Karpas-422 (cell line): ENCODE results near the gene INPP5A. TPM values are rescaled to one million over a fixed set of nuclear protein-coding genes. Genes with fewer than 3 reads are reported as not detected.
"Not testable (repeated sequence)": the region's sequence is repeated elsewhere in the genome, so short reads cannot be mapped to it uniquely, and the experiment has no call there.

Experiments
- DNase-seq: peaks from one replicate; pipeline ENCODE4 v3.0.0-alpha.2; 2015
- H2AFZ ChIP-seq: fragments of 200-600 bp; sonication (generic); 2 replicates; pipeline ENCODE4 v1.6.1; 2014; ENCODE audit warnings: antibody characterized with exemption, low read length, mixed read lengths
- H3K27ac ChIP-seq: fragments of 200-600 bp; sonication (generic); 2 replicates; pipeline ENCODE4 v1.5.1; 2014; ENCODE audit warnings: mild to moderate bottlenecking, low read length, moderate library complexity
- H3K27me3 ChIP-seq: fragments of 200-600 bp; sonication (generic); 2 replicates; pipeline ENCODE4 v1.6.1; 2014; ENCODE audit warnings: low read length, mixed read lengths
- H3K36me3 ChIP-seq: fragments of 200-600 bp; sonication (generic); 2 replicates; pipeline ENCODE4 v1.6.1; 2014; ENCODE audit warnings: low read length, mixed read lengths; ENCODE audit not compliant: insufficient read depth
- H3K4me1 ChIP-seq: fragments of 200-600 bp; sonication (generic); 2 replicates; pipeline ENCODE4 v1.6.1; 2014; ENCODE audit warnings: mild to moderate bottlenecking, low read length, mixed read lengths
- H3K4me2 ChIP-seq: fragments of 200-600 bp; sonication (generic); 2 replicates; pipeline ENCODE4 v1.6.1; 2014; ENCODE audit warnings: low read length, low read depth, mild to moderate bottlenecking; ENCODE audit not compliant: poor library complexity, severe bottlenecking
- H3K4me3 ChIP-seq: fragments of 200-600 bp; sonication (generic); 2 replicates; pipeline ENCODE4 v1.5.1; 2014; ENCODE audit warnings: mild to moderate bottlenecking, antibody characterized with exemption, low read length, mixed read lengths
- H3K79me2 ChIP-seq: fragments of 200-600 bp; sonication (generic); 2 replicates; pipeline ENCODE4 v1.6.1; 2014; ENCODE audit warnings: mild to moderate bottlenecking, low read length, mixed read lengths
- H3K9ac ChIP-seq: fragments of 200-600 bp; sonication (generic); 2 replicates; pipeline ENCODE4 v1.6.0; 2014; ENCODE audit warnings: low read length
- H3K9me2 ChIP-seq: fragments of 200-600 bp; sonication (generic), shearing (Covaris generic); replicated peaks from 2 replicates; pipeline ENCODE4 v1.6.0; 2014; ENCODE audit warnings: mild to moderate bottlenecking, low read length, moderate library complexity; ENCODE audit not compliant: insufficient read depth
- H3K9me3 ChIP-seq: fragments of 300-700, 200-600 bp; sonication (generic); 2 replicates; pipeline ENCODE4 v1.6.1; 2014; ENCODE audit warnings: low read length, mixed read lengths
- H4K20me1 ChIP-seq: fragments of 200-600 bp; sonication (generic); 2 replicates; pipeline ENCODE4 v1.6.1; 2014; ENCODE audit warnings: mild to moderate bottlenecking, antibody characterized with exemption, low read length, low read depth; ENCODE audit not compliant: insufficient read depth
- total RNA-seq: library from RNA; depleted of rRNA; stranded (reverse); fragments of >200 nt; shearing (Covaris generic); gene quantifications from 2 replicates; pipeline ENCODE4 v1.2.3, GENCODE V29; 2014; ENCODE audit warnings: low replicate concordance

INPP5A gene
- total RNA-seq, 1 experiment from 2014 or later: 9.1 TPM

- Histone ChIP-seq H3K9me3 (no peaks in the 10 kb centered on the region), H3K79me2 (no peaks in the 10 kb centered on the region), H3K9me2 (no peaks in the 10 kb centered on the region), H2AFZ (no peak overlapping the region), H3K4me1 (peaks cover 38% of the 10 kb centered on the region), H3K36me3 (no peaks in the 10 kb centered on the region; the same call in 1 of the 2 replicates), H3K4me3 (no peak overlapping the region), H3K27me3 (no peaks in the 10 kb centered on the region), H3K9ac (no peak overlapping the region), H3K27ac (no peak overlapping the region), H3K4me2 (no peak overlapping the region), H4K20me1 (no peaks in the 10 kb centered on the region)
- no peak for DNase-seq
Observed at GRCh38 chr10:132500781-132501415, 36.7 kb upstream of the INPP5A start.

DNA sequence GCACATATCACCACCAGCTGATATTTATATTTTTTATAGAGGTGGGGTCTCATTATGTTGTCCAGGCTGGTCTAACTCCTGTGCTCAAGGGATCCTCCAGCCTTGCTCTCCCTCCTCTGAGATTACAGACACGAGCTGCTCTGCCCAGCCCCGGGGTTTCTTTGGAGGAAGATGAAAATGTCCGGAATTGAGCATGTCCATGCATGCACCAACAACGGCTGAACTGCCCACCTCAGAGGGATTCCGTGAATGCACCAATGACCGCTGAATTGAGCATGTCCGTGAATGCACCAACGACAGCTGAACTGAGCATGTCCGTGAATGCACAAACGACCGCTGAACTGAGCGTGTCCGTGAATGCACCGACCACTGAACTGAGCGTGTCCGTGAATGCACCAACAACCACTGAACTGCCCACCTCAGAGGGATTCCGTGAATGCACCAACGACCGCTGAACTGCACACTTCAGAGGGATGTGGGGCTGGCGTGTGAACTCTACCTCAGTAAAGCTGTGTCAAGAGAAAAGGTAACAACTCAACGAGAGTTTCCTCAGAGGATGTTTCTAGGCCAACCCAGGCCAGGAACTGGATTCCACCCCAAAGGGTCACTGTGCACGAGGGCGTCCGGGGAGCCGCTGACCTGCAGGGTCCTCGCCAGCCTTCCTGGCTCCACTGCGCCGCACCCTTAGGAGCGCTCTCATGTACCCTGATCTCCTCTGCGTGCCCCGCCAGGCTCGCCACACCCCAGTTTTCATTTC, 34.9 kb upstream of the INPP5A start:
- Histone ChIP-seq H3K27me3 (no peaks in the 10 kb centered on the region), H2AFZ (no peak overlapping the region), H3K79me2 (no peaks in the 10 kb centered on the region), H3K9ac (no peak overlapping the region), H3K9me3 (no peaks in the 10 kb centered on the region), H3K9me2 (no peaks in the 10 kb centered on the region), H4K20me1 (no peaks in the 10 kb centered on the region), H3K4me3 (no peak overlapping the region), H3K36me3 (no peaks in the 10 kb centered on the region; the same call in 1 of the 2 replicates), H3K27ac (no peak overlapping the region), H3K4me1 (peaks cover 24% of the 10 kb centered on the region), H3K4me2 (no peak overlapping the region)
- DNase-seq: no peak

- H2AFZ ChIP-seq: no peak overlapping the region
- no peaks in the 10 kb centered on the region for H3K79me2 ChIP-seq
- no peak overlapping the region for H3K9ac ChIP-seq
- no peaks in the 10 kb centered on the region for H4K20me1 ChIP-seq
- H3K27me3 ChIP-seq: no peaks in the 10 kb centered on the region
- H3K4me2 ChIP-seq: no peak overlapping the region
- DNase-seq: no peak
- no peaks in the 10 kb centered on the region; the same call in 1 of the 2 replicates for H3K36me3 ChIP-seq
- no peak overlapping the region for H3K27ac ChIP-seq
- no peaks in the 10 kb centered on the region for H3K9me3 ChIP-seq
- H3K9me2 ChIP-seq: no peaks in the 10 kb centered on the region
- H3K4me3 ChIP-seq: no peak overlapping the region
- peaks cover 15% of the 10 kb centered on the region for H3K4me1 ChIP-seq
Observed at GRCh38 chr10:132503581-132504421, 33.8 kb upstream of the INPP5A start.

DNA sequence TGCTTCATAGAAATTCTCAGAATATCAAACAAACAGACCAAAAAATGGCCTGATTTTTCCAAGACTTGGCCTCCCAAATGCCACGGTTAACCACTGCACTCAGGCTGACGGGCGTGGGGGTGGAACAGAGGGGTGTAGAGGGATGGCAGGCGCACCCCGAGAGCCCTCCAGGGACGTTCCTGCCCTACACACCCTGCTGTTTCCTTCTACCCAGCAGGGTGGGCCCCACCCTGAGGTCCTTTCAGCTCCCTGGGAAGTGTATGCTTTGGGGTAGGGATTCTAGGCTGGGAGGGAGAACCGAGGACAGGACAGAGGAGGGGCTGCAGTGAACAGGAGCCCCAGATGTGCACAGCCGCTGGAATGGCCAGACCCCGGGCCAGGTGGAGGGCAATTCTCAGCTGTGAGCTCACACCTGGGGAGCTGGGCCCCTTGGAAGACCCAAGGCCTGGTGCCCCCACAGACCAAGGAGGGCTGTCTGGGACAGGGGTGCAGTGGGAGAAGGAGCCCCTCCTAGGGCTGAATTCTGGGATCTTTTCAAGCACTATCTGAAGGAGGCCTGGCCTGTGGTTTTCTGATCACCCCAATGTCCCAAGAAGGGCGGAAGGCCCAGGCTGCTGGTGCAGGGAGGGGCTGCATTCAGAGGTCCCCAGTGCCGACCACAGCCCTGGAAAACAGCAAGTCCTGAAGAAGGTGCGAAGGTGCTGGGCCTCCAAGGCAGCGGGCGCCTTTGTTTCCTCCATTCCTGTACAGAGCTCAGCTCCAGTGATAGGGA, 32.9 kb upstream of the INPP5A start:
- Histone ChIP-seq H3K9me3 (no peaks in the 10 kb centered on the region), H3K27me3 (no peaks in the 10 kb centered on the region), H3K4me3 (no peak overlapping the region), H4K20me1 (no peaks in the 10 kb centered on the region), H3K79me2 (no peaks in the 10 kb centered on the region), H3K36me3 (no peaks in the 10 kb centered on the region; the same call in 1 of the 2 replicates), H3K4me1 (peaks cover 15% of the 10 kb centered on the region), H3K27ac (no peak overlapping the region), H3K9ac (no peak overlapping the region), H3K4me2 (no peak overlapping the region), H3K9me2 (no peaks in the 10 kb centered on the region), H2AFZ (no peak overlapping the region)
- DNase-seq: no peak

GRCh38 chr10:132505546-132505945, 32.0 kb upstream of the INPP5A start:
- not testable (repeated sequence) for H3K79me2 ChIP-seq, H3K9ac ChIP-seq, H3K4me3 ChIP-seq, H3K27ac ChIP-seq, H3K9me2 ChIP-seq, H3K27me3 ChIP-seq, H3K36me3 ChIP-seq, H3K4me2 ChIP-seq, H3K9me3 ChIP-seq, H2AFZ ChIP-seq, H4K20me1 ChIP-seq, DNase-seq
- H3K4me1 ChIP-seq: peaks cover 15% of the 10 kb centered on the region

DNA sequence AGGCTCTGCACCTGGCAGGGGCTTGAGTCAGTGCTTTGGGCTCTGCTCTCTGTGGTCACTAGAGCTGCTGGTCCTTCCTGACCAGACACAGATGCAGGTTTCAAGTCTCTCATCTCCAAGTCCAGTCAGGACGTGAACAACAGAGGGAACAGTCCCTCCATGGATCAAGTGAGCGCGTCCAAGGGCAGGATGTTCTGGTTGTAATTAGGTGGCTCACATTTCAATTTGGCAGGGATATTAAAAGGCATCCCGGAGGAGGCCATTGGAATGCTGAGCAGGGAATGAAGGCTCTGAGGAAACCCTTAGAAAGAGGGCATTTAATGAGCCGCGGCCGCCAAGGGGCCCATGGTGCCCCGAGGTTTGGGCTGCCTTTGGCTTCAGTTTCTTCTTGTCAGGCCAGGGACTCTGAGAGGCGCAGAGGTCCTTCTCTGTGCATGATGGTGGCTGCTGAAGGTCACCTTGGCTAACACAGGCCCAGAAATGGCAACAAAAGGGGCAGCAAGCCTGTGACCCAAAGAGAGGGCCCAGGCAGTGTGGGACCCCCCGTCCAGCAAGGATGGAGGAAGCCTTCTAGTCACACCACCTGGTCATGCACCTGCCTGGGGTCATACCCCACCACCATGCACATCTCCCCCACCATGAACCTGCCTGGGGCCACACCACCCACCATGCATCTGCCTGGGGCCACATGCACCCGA, 30.7 kb upstream of the INPP5A start:
- Histone ChIP-seq H3K9me2 (no peaks in the 10 kb centered on the region), H3K27me3 (no peaks in the 10 kb centered on the region), H3K4me3 (no peak overlapping the region), H3K9me3 (no peaks in the 10 kb centered on the region), H3K27ac (no peak overlapping the region), H3K9ac (no peak overlapping the region), H3K4me2 (no peak overlapping the region), H3K4me1 (peaks cover 9% of the 10 kb centered on the region), H3K36me3 (no peaks in the 10 kb centered on the region; the same call in 1 of the 2 replicates), H4K20me1 (no peaks in the 10 kb centered on the region), H3K79me2 (no peaks in the 10 kb centered on the region), H2AFZ (no peak overlapping the region)
- no peak for DNase-seq

- H3K4me1 ChIP-seq: 0 out of 2 replicates have a peak, but pooled peaks cover 5% of the 10 kb centered on the region
- H3K9me2 ChIP-seq: no peaks in the 10 kb centered on the region
- H3K36me3 ChIP-seq: no peaks in the 10 kb centered on the region; the same call in 1 of the 2 replicates
- H3K4me3 ChIP-seq: no peak overlapping the region
- H3K9me3 ChIP-seq: no peaks in the 10 kb centered on the region
- H3K27ac ChIP-seq: no peak overlapping the region
- H2AFZ ChIP-seq: no peak overlapping the region
- H4K20me1 ChIP-seq: no peaks in the 10 kb centered on the region
- H3K27me3 ChIP-seq: no peaks in the 10 kb centered on the region
- no peak overlapping the region for H3K9ac ChIP-seq
- no peak for DNase-seq
- no peaks in the 10 kb centered on the region for H3K79me2 ChIP-seq
- no peak overlapping the region for H3K4me2 ChIP-seq
Observed at GRCh38 chr10:132507409-132507955, 30.1 kb upstream of the INPP5A start.
